K562 (cell line): ENCODE data around the gene CAPZA3. TPM values are rescaled to one million over a fixed set of nuclear protein-coding genes. Genes with fewer than 3 reads are reported as not detected.
A peak's percentile ranks its signal among the peaks of the same experiment; 100 is the strongest.

Source experiments
- ATF4 ChIP-seq: fragments of 450-650 bp; formaldehyde crosslinking; IDR thresholded peaks from 2 replicates; pipeline ENCODE4 v1.4.0; 2022; ENCODE audit warnings: mild to moderate bottlenecking, moderate library complexity
- BCL6 ChIP-seq: fragments of 250-450 bp; sonication (Bioruptor Pico); IDR thresholded peaks from 2 replicates; pipeline ENCODE4 v1.4.0; 2020
- BRD4 ChIP-seq: fragments of 200-600 bp; sonication (generic); IDR thresholded peaks from 2 replicates; pipeline ENCODE4 v1.6.1; 2017; ENCODE audit warnings: inconsistent platforms
- CCAR2 ChIP-seq: fragments of 200-400 bp; formaldehyde crosslinking; IDR thresholded peaks from 2 replicates; pipeline ENCODE4 v1.6.1; 2017; ENCODE audit warnings: mild to moderate bottlenecking, low read depth, low read length
- DPF2 ChIP-seq: fragments of 450-650 bp; IDR thresholded peaks from 2 replicates; pipeline ENCODE4 v1.6.1; 2016
- ETV1 ChIP-seq: fragments of 450-650 bp; conservative IDR thresholded peaks from 2 replicates; pipeline ENCODE4 v1.6.1; 2016; ENCODE audit warnings: missing genetic modification characterization, control low read depth, low read depth, missing compliant biosample characterization
- FOXA3 ChIP-seq, 2 experiments: fragments of 450-650 bp in 1 of 2; sonication (generic) in 1 of 2; formaldehyde crosslinking; IDR thresholded peaks in 1 of 2; conservative IDR thresholded peaks in 1 of 2; 2 replicates each; pipeline versions ENCODE4 v1.4.0 to v1.8.0; 2020 to 2022; ENCODE audit warnings: mild to moderate bottlenecking in 2 of 2, missing genetic modification reagents in 1 of 2
- PHF20 ChIP-seq: fragments of 450-650 bp; IDR thresholded peaks from 2 replicates; pipeline ENCODE4 v1.6.1; 2018; ENCODE audit not compliant: partially characterized antibody
- PURB ChIP-seq: sonication (generic); formaldehyde crosslinking; IDR thresholded peaks from 2 replicates; pipeline ENCODE4 v1.9.0; 2021; ENCODE audit warnings: low read depth, mild to moderate bottlenecking, missing genetic modification reagents
- RB1 ChIP-seq: fragments of 450-650 bp; IDR thresholded peaks from 2 replicates; pipeline ENCODE4 v1.6.1; 2017; ENCODE audit warnings: low read depth, mild to moderate bottlenecking
- SMARCA4 ChIP-seq: fragments of 450-650 bp; IDR thresholded peaks from 2 replicates; pipeline ENCODE4 v1.6.1; 2016
- SMARCE1 ChIP-seq: fragments of 450-650 bp; IDR thresholded peaks from 2 replicates; pipeline ENCODE4 v1.7.1; 2016; ENCODE audit warnings: mild to moderate bottlenecking
- SOX6 ChIP-seq: fragments of 450-650 bp; IDR thresholded peaks from 2 replicates; pipeline ENCODE4 v1.6.1; 2014; ENCODE audit warnings: mild to moderate bottlenecking
- STAG1 ChIP-seq: sonication (generic); formaldehyde crosslinking; IDR thresholded peaks from 2 replicates; pipeline ENCODE4 v1.5.0; 2020; ENCODE audit warnings: missing genetic modification reagents, borderline replicate concordance
- TAF7 ChIP-seq: fragments of 450-650 bp; IDR thresholded peaks from 2 replicates; pipeline ENCODE4 v1.6.1; 2016; ENCODE audit warnings: missing genetic modification characterization, missing compliant biosample characterization
- TFE3 ChIP-seq: fragments of 450-650 bp; formaldehyde crosslinking; IDR thresholded peaks from 2 replicates; pipeline ENCODE4 v1.4.0; 2020; ENCODE audit warnings: mild to moderate bottlenecking, mixed read lengths
- YBX1 ChIP-seq: fragments of 450-650 bp; IDR thresholded peaks from 2 replicates; pipeline ENCODE4 v1.7.1; 2016; ENCODE audit warnings: mild to moderate bottlenecking
- ZNF253 ChIP-seq: fragments of 250-450 bp; sonication (Bioruptor Pico); conservative IDR thresholded peaks from 2 replicates; pipeline ENCODE4 v1.6.1; 2021; ENCODE audit warnings: mild to moderate bottlenecking
- ZNF398 ChIP-seq: fragments of 250-450 bp; sonication (Bioruptor Pico); IDR thresholded peaks from 2 replicates; pipeline ENCODE4 v1.8.0; 2021; ENCODE audit warnings: moderate library complexity, mild to moderate bottlenecking, inconsistent platforms
- polyA plus RNA-seq, 8 experiments: library from polyadenylated mRNA; depleted of rRNA in 4 of 8; stranded (reverse) in 5 of 8; unstranded in 3 of 8; fragments of >200 nt; fragmentation: Nextera tagmentation in 2 of 8; fragmentation: Illumina TruSeq in 1 of 8; extraction: Ambion mirVana in 2 of 8; extraction: Trizol in 1 of 8; gene quantifications; 2 replicates each; pipeline versions ENCODE4 v1.2.1 to v1.2.3, GENCODE V29; 2011 to 2014; ENCODE audit warnings: inconsistent platforms in 1 of 8, missing spikeins in 1 of 8
- total RNA-seq, 7 experiments: library from RNA; depleted of rRNA in 6 of 7; stranded (reverse); fragments of >200 nt in 6 of 7; fragmentation: Illumina TruSeq in 2 of 7; extraction: Trizol in 2 of 7; gene quantifications; 2 replicates each; pipeline versions ENCODE4 v1.2.1 to v1.2.3, GENCODE V29; 2011 to 2021; ENCODE audit warnings: low replicate concordance in 1 of 7
- TF ChIP-seq, protein P1 (sequence below), 2 experiments: IDR thresholded peaks; 2 replicates each; pipeline ENCODE4 v1.6.1; 2012; ENCODE audit warnings: improper control_type of control experiment in 2 of 2, low read depth in 2 of 2, low read length in 2 of 2, borderline replicate concordance in 1 of 2
- TF ChIP-seq, protein P2 (sequence below): sonication (generic); formaldehyde crosslinking; IDR thresholded peaks from 2 replicates; pipeline ENCODE4 v1.8.1; 2022; ENCODE audit warnings: missing genetic modification reagents

Gene CAPZA3
- total and polyA plus RNA-seq, 9 of the 15 experiments (the other 6 are each of a cell fraction or from before 2014, with no cell fraction given), result not detected

DNA sequence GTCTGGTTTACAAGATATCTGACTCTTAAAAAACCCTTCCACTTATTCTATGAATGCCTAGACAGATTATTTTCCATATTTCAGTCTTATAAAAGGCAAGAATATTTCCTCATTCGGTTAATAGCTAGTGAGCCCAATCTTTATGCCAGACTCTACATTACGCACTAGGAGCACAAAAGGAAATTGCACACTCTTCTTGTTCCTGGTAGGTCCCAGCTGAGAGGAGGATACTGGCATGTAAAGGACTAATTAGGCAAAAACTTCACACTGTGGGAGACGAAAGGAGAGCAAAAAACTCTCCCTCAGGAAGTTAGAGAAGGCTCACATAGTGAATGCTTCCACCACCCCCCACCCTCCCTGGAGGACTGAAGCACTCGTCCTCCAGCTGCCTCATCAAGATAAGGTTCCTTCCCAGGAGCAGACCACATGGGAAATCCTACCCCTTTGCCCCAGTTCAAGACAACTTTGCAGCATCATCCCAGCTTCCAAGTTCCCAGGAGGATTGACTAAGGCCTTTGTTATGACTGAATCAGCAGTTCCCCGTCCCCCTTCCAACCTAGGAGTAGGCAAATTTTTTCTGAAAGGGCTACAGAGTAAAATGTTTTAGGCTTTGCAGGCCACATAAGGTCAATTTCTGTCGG is 14.5 kb downstream of the CAPZA3 start (continued):
- TF ChIP-seq, protein P1, sequence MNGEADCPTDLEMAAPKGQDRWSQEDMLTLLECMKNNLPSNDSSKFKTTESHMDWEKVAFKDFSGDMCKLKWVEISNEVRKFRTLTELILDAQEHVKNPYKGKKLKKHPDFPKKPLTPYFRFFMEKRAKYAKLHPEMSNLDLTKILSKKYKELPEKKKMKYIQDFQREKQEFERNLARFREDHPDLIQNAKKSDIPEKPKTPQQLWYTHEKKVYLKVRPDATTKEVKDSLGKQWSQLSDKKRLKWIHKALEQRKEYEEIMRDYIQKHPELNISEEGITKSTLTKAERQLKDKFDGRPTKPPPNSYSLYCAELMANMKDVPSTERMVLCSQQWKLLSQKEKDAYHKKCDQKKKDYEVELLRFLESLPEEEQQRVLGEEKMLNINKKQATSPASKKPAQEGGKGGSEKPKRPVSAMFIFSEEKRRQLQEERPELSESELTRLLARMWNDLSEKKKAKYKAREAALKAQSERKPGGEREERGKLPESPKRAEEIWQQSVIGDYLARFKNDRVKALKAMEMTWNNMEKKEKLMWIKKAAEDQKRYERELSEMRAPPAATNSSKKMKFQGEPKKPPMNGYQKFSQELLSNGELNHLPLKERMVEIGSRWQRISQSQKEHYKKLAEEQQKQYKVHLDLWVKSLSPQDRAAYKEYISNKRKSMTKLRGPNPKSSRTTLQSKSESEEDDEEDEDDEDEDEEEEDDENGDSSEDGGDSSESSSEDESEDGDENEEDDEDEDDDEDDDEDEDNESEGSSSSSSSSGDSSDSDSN (IDR thresholded peaks at IDR 0.05; ENCODE audit: borderline replicate concordance in 1 of 2, low read depth in 2 of 2, low read length in 2 of 2), result 0 out of 4 replicates have a peak, but pooled peaks of 1 of the 2 experiments have one; percentile 28
- no peak for TF ChIP-seq CCAR2
- TF ChIP-seq STAG1 (CRISPR knock-in tag), result no peak
- TF ChIP-seq ZNF253 (CRISPR knock-in tag), result no peak
- no peak for TF ChIP-seq ATF4 (CRISPR knock-in tag)
- TF ChIP-seq YBX1, result no peak
- TF ChIP-seq BRD4, result no peak
- no peak for TF ChIP-seq BCL6 (CRISPR knock-in tag)
- peak; percentile 47; the same call in 1 of the 2 replicates for TF ChIP-seq SMARCE1
- no peak for TF ChIP-seq RB1
- TF ChIP-seq, protein P2, sequence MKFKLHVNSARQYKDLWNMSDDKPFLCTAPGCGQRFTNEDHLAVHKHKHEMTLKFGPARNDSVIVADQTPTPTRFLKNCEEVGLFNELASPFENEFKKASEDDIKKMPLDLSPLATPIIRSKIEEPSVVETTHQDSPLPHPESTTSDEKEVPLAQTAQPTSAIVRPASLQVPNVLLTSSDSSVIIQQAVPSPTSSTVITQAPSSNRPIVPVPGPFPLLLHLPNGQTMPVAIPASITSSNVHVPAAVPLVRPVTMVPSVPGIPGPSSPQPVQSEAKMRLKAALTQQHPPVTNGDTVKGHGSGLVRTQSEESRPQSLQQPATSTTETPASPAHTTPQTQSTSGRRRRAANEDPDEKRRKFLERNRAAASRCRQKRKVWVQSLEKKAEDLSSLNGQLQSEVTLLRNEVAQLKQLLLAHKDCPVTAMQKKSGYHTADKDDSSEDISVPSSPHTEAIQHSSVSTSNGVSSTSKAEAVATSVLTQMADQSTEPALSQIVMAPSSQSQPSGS, result no peak
- no peak for TF ChIP-seq FOXA3 (CRISPR knock-in tag; conservative IDR thresholded peaks at IDR 0.05 in 1 of 2, IDR thresholded peaks at IDR 0.05 in 1 of 2)
- TF ChIP-seq SMARCA4, result peak; percentile 44; the same call in 1 of the 2 replicates
- peak; percentile 52 for TF ChIP-seq DPF2
- TF ChIP-seq ETV1 (tag), result no peak
- no peak for TF ChIP-seq TFE3 (CRISPR knock-in tag)
- no peak for TF ChIP-seq ZNF398
- no peak for TF ChIP-seq PHF20
- no peak for TF ChIP-seq TAF7 (tag)
- peak; percentile 64; the same call in 1 of the 2 replicates for TF ChIP-seq SOX6
- no peak for TF ChIP-seq PURB (CRISPR knock-in tag)
